Subcutaneous adipose tissue (tissue), 4 donors: ENCODE data around the gene NUPR1. TPM values are rescaled to one million over a fixed set of nuclear protein-coding genes. Genes with fewer than 3 reads are reported as not detected.

ENCODE experiments used
- total RNA-seq, 4 donors: library from RNA; depleted of rRNA; stranded (reverse); fragments of >200 nt; gene quantifications; one replicate each; pipeline ENCODE4 v1.1.0, GENCODE V29; 2016
- TF ChIP-seq, protein P1 (sequence below): fragments of 450-650 bp; IDR thresholded peaks from one replicate; pipeline ENCODE4 v1.5.1; 2016; ENCODE audit warnings: low read depth, mild to moderate bottlenecking, control low read depth, antibody characterized with exemption, moderate library complexity

NUPR1 gene
- total RNA-seq, 4 donors from 2014 or later, result 27.9 to 66.6 (median 61.5) TPM

DNA sequence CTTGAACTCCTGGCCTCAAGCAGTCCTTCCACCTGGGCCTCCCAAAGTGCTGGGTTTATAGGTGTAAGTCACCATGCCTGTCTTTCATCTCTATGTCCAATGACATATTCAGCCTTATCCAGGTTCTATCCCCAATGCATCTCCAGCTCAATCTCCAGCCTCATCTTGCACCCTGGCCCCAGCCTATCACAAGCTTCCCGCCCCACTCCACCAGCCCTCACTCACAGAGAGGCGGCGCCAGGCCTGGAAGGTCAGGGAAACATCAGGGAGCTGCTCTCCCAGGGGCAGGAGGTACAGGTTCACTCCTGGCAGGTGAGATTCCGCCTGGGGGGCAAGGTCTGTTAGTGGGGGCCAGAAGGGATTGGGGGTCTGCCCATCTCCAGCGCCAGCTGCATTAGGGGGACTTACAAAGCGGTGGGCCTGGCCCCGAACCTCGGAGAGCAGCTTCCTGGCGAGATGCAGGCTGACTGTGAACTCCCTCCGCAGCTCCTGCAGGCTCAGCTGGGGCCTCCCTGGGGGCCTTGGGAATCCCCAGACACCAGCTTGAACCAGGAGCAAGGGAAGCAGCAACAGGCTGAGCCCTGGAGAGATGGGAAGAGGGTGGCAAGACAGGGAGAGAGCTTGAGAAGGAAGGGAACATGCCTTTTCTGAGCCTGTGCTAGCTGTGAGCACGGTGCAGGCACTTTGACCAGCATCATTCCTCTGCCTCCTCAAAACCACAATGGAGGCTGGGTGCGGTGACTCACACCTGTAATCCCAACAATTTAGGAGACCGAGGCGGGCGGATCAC, 35.1 kb downstream of the NUPR1 start:
- TF ChIP-seq, protein P1, sequence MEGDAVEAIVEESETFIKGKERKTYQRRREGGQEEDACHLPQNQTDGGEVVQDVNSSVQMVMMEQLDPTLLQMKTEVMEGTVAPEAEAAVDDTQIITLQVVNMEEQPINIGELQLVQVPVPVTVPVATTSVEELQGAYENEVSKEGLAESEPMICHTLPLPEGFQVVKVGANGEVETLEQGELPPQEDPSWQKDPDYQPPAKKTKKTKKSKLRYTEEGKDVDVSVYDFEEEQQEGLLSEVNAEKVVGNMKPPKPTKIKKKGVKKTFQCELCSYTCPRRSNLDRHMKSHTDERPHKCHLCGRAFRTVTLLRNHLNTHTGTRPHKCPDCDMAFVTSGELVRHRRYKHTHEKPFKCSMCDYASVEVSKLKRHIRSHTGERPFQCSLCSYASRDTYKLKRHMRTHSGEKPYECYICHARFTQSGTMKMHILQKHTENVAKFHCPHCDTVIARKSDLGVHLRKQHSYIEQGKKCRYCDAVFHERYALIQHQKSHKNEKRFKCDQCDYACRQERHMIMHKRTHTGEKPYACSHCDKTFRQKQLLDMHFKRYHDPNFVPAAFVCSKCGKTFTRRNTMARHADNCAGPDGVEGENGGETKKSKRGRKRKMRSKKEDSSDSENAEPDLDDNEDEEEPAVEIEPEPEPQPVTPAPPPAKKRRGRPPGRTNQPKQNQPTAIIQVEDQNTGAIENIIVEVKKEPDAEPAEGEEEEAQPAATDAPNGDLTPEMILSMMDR, result no peak

DNA sequence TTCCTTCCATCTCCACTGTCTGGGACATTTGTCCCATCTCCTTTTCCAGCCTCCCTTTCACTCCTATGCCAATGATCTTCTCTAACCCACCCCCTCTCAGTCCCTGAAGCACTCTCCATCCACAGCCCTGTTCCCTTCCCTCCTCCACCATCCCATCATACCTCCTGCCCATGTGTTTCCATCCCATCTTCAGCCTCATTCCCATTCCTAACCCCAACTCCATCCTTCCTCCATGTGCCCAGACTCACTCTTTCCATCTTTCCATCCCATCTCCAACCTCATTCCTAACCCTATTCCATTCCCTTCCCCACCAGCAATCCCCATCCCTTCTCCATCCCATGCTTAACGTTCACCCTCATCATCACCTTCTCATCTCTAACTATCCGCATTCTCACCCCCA, 36.5 kb downstream of the NUPR1 start:
- TF ChIP-seq, protein P1, result no peak

DNA sequence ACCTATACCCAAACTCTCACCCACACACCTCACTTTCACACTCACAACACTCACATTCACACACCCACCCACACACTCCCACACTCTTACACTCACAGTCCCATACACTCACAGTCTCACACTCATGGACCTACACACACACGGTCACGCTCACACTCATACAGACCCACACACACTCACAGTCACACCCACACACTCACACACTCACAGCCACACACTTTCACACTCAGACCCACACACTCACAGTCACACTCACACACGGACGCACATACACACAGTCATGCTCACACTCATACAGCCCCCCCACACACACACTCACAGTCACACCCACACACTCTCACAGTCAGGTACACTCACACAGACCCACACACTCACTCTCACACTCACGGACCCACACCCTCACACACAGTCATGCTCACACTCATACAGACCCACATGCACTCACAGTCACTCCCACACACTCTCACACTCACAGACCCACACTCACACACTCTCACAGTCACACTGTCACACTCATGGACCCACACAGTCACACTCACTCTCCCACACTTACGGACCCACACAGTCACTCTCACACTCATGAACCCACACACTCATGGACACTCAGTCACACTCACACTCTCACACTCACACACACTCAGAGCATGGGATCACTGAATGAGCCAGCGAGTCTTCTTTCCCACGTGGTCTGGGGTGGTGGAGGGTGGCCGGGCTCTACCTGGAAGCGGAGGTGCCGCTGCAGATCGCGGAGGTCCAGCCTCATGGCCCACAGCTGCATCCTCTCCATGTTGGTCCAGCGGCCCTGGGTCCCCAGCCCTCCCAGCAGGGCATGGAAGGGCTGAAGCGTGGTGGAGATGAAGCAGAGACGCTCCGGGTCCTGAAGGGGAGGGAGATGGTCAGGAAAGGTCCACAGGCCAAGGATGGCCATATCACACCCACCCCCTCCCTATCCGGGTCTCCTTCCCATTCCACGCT, 37.2 kb downstream of the NUPR1 start:
- TF ChIP-seq, protein P1, result no peak

DNA sequence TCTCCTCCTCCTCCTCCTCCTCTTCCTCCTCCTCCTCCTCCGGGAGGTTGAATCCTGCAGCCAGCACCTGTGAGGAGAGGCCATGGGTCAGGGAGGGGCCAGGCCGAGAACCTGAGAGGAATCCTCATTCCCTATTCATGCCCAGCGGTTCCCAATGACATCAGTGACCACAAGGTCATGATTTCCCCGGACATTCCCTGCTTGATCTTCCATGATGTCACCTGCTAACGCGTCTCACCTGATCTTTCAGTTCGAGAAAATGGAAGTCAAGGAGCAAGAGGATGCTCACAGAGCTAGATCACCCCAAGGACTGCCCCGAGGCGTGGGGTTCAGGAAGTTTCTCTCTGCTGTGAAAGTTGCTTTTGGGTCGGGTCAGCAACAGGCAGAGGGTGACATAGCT, 38.9 kb downstream of the NUPR1 start:
- TF ChIP-seq, protein P1, result no peak

DNA sequence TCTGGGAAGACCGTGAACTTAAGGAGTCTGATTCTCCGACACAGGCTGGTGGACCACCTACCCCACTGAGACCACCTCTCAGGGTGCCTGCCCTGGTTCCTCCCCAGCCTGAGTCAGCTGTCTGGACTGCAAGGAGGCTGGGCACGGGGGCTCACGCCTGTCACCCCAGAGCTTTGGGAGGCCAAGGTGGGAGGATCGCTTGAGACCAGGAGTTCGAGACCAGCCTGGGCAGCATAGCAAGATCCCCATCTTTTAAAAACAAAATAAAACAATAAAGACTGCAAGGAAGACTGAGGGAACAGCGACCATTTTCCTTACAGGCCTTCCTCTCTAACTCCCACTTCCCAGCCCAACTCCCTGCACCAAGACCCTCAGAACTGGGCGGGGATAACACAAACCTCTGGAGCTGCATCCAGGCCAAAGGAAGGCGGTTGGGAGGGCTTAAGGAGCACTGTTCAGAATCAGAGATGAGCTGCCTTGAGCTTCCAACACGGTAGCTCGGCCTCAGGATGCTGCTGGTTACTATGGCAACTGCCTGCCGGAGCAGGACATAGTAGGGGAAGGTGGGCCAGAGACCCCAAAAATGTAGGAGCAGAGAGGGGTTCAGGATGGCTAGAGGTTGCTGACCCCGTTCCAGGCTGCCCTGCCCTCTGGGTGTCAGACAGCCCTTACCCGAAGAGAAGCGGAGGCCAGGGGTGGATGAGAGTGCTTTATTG, 40.0 kb downstream of the NUPR1 start:
- TF ChIP-seq, protein P1, result no peak

DNA sequence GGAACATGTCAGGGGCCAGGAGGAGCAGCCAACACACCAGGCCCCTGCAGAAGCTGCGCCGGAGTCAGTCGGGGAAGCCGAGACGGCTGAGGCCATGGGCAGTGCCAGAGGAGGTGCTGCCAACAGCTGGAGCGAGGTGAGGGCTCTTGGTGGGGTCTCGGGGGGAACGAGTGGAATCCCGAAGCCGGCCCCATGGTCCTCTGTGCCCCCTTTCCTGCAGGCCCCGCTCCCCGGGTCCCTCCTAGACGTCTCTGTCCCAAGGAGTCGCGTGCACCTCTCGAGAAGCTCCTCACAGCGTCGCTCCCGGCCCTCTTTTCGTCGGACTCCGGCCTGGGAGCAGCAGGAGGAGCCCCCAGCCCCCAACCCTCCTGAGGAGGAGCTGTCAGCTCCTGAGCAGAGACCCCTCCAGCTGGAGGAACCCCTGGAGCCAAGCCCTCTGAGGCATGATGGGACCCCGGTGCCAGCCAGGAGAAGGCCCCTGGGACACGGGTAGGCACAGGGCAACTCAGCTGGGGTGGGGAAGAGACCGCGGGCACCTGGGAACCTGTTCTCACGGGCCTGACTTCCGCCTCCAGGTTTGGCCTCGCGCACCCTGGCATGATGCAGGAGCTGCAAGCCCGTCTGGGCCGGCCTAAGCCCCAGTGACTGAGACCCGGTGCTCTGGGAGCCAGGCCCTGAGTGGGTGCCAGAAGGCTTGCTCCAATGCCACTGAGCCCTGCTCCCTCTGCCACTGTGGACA, 40.7 kb downstream of the NUPR1 start:
- TF ChIP-seq, protein P1, result no peak
